Right cardiac atrium (tissue), 5 donors: ENCODE measurements around the gene FMR1NB. TPM values are rescaled to one million over a fixed set of nuclear protein-coding genes. Genes with fewer than 3 reads are reported as not detected.

Experiments
- ATAC-seq, 2 donors: fragments of 200-7000 bp; cut with Tn5 transposase; one replicate each; pipeline versions ENCODE4 v1.8.0 to v1.9.1; 2020; ENCODE audit warnings: moderate library complexity in 2 of 2, mild to moderate bottlenecking in 1 of 2
- DNase-seq, 3 donors: peaks; one replicate each; pipeline ENCODE4 v3.0.0-alpha.2; 2020
- H3K27ac ChIP-seq: one replicate; pipeline ENCODE4 v1.5.1; 2013; ENCODE audit warnings: mild to moderate bottlenecking, low read length, control low read depth, moderate library complexity
- H3K27me3 ChIP-seq: one replicate; pipeline ENCODE4 v1.6.1; 2013; ENCODE audit not compliant: control insufficient read depth, insufficient read depth
- H3K4me1 ChIP-seq: one replicate; pipeline ENCODE4 v1.6.1; 2013; ENCODE audit warnings: low read length; ENCODE audit not compliant: control insufficient read depth, insufficient read depth
- H3K4me3 ChIP-seq: one replicate; pipeline ENCODE4 v1.5.1; 2013; ENCODE audit warnings: low read length, control low read depth
- H3K9me3 ChIP-seq: one replicate; pipeline ENCODE4 v1.6.1; 2013; ENCODE audit warnings: low read length; ENCODE audit not compliant: control insufficient read depth
- WGBS: extraction: QIAGEN DNeasy Blood & Tissue Kit; methylation state at CpG from one replicate; pipeline ENCODE4 v1.1.7; 2013; 5-methylcytosine and 5-hydroxymethylcytosine counted together
- intact Hi-C, 4 donors: fragments of 100-400 bp; cut with DNase I; formaldehyde crosslinking; loops; one replicate each; pipeline versions ENCODE4 v1.11.0 to v1.14.0; 2022 to 2023
- long read RNA-seq, 4 donors: library from polyadenylated mRNA; unstranded; transcript quantifications; one replicate each; pipeline ENCODE4 v2.0.0, GENCODE V29; 2020 to 2021
- polyA plus RNA-seq: library from polyadenylated mRNA; stranded (reverse); fragments of 200-250 nt; gene quantifications from one replicate; pipeline ENCODE4 v1.2.3, GENCODE V29; 2013
- total RNA-seq, 4 donors: library from RNA; stranded (reverse); fragmentation: NEBNext Ultra II Directional; extraction: Animal tissue kit (Norgen Biotek cat#: 25700); gene quantifications; one replicate each; pipeline ENCODE4 v1.2.1, GENCODE V29; 2021
- donor health status: healthy with polysubstance abuse.
- donor health status: DM: no; HTN: yes; CAD: no.
- donor health status: DM: no; HTN: no; CAD: no.
- donor health status: DM: no; HTN: yes; CAD: no; lungs with severe emphysema.
- donor health status: DM: yes; HTN: yes; CAD: no.

Gene FMR1NB, protein sequence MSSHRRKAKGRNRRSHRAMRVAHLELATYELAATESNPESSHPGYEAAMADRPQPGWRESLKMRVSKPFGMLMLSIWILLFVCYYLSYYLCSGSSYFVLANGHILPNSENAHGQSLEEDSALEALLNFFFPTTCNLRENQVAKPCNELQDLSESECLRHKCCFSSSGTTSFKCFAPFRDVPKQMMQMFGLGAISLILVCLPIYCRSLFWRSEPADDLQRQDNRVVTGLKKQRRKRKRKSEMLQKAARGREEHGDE
- not detected for total RNA-seq
- polyA plus RNA-seq, result not detected
- long read RNA-seq, donor 1, result 0 reads
- long read RNA-seq, donor 2, result 0 reads
- long read RNA-seq, donor 3, result 0 reads
- long read RNA-seq, donor 4, result 0 reads

GRCh38 chrX:147981038-147981752 lies at the start of gene FMR1NB:
Gene FMR1NB, plus strand, starts transcription at chrX:147981337. Its CDS starts 66 bp downstream, at chrX:147981403.
- Histone ChIP-seq H3K27ac (no peak within 1 kb of the TSS), H3K9me3 (no peaks in the 10 kb centered on the region), H3K27me3 (no peaks in the 10 kb centered on the region), H3K4me3 (no peak within 1 kb of the TSS), H3K4me1 (no peaks in the 10 kb centered on the region)
- peak in 1 of 3 donors; percentile 28 for DNase-seq
- intact Hi-C loops, result no loop called here
- ATAC-seq, result no peak
- 96% methylated on average over 35 of the region's 35 CpGs for WGBS

GRCh38 chrX:147933815-147934214 lies 47.3 kb upstream of the FMR1NB start:
- Histone ChIP-seq H3K4me3 (no peak overlapping the region), H3K9me3 (no peaks in the 10 kb centered on the region), H3K27ac (no peak overlapping the region), H3K4me1 (no peaks in the 10 kb centered on the region), H3K27me3 (no peaks in the 10 kb centered on the region)
- no peak for ATAC-seq
- WGBS, result 89% methylated on average over 1 of the region's 1 CpG
- intact Hi-C loops, result no loop called here
- DNase-seq, result no peak

DNA sequence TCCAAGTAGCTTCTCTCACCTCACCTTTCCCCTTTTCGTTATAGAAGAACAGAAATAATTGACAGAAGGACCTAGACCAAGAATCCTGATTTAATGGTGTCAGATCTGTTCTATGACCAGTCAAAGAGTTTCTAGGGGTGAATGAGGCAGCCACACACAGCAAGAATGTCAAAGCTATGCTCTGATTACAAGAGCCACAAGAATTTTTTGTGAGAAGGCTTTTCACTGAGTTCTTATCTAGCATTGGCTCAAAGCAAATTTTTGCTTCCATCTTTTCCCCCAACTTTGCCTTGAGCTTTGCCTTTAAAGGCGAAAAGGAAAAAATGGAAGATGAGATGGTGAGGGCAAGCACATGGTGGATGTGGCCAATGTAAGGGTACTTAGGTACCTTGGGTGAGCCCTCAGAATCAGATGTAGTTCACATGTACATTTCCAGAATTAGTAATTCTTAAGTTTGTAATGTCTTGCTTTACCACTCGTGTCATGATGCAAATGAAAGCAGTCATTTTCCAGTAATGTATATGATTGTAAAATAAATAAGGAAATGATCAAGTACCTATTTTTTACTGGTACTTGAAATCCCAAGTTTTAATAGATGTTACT lies 45.9 kb upstream of the FMR1NB start:
- intact Hi-C loops, result no loop called here
- no peaks in the 10 kb centered on the region for H3K9me3 ChIP-seq
- no peak for DNase-seq
- H3K27ac ChIP-seq, result no peak overlapping the region
- 97% methylated on average over 3 of the region's 3 CpGs for WGBS
- no peaks in the 10 kb centered on the region for H3K4me1 ChIP-seq
- no peak overlapping the region for H3K4me3 ChIP-seq
- ATAC-seq, result no peak
- H3K27me3 ChIP-seq, result no peaks in the 10 kb centered on the region

DNA sequence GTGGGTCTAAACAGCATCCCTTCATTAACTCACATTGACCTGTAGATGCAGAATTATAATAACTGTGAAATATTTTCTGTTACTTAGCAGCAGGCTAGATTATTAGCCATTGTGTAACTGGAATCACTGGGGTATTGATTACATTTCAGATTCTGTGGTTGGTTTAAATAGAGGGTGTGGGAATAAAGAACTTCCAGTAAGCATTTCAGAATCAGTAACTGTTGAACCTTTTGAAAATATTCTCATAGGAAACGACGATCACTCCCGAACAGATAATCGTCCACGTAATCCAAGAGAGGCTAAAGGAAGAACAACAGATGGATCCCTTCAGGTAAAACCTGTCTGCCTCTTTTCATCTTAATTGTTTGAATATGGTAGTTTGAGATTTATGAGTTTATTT lies 35.9 kb upstream of the FMR1NB start:
- DNase-seq (no peak), ATAC-seq (no peak)
- Histone ChIP-seq H3K27ac (no peak overlapping the region), H3K4me3 (no peak overlapping the region), H3K27me3 (no peaks in the 10 kb centered on the region), H3K9me3 (no peaks in the 10 kb centered on the region), H3K4me1 (no peaks in the 10 kb centered on the region)
- intact Hi-C loops, result no loop called here
- WGBS, result 91% methylated on average over 5 of the region's 5 CpGs

DNA sequence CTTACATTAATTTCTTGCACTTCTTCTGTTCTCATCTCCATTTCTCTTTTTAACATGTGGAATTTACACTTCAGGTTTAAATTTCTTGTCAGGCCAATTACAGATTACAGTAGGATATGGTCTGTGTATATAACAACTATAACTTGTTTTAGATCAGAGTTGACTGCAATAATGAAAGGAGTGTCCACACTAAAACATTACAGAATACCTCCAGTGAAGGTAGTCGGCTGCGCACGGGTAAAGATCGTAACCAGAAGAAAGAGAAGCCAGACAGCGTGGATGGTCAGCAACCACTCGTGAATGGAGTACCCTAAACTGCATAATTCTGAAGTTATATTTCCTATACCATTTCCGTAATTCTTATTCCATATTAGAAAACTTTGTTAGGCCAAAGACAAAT lies 32.6 kb upstream of the FMR1NB start:
- 94% methylated on average over 7 of the region's 7 CpGs for WGBS
- no peaks in the 10 kb centered on the region for H3K9me3 ChIP-seq
- no peaks in the 10 kb centered on the region for H3K27me3 ChIP-seq
- H3K4me1 ChIP-seq, result no peaks in the 10 kb centered on the region
- intact Hi-C loops, result no loop called here
- H3K4me3 ChIP-seq, result no peak overlapping the region
- H3K27ac ChIP-seq, result no peak overlapping the region
- DNase-seq, result no peak
- ATAC-seq, result no peak

DNA sequence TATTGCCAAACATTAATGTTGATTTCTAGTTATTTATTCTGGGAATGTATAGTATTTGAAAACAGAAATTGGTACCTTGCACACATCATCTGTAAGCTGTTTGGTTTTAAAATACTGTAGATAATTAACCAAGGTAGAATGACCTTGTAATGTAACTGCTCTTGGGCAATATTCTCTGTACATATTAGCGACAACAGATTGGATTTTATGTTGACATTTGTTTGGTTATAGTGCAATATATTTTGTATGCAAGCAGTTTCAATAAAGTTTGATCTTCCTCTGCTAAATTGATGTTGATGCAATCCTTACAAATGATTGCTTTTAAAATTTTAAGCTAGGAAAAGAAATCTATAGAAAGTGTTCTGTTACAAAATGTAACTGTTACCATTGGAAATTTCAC lies 30.8 kb upstream of the FMR1NB start:
- Histone ChIP-seq H3K27ac (no peak overlapping the region), H3K27me3 (no peaks in the 10 kb centered on the region), H3K9me3 (no peaks in the 10 kb centered on the region), H3K4me1 (no peaks in the 10 kb centered on the region), H3K4me3 (no peak overlapping the region)
- no peak for ATAC-seq
- WGBS, result 96% methylated on average over 1 of the region's 1 CpG
- no peak for DNase-seq
- intact Hi-C loops, result no loop called here

DNA sequence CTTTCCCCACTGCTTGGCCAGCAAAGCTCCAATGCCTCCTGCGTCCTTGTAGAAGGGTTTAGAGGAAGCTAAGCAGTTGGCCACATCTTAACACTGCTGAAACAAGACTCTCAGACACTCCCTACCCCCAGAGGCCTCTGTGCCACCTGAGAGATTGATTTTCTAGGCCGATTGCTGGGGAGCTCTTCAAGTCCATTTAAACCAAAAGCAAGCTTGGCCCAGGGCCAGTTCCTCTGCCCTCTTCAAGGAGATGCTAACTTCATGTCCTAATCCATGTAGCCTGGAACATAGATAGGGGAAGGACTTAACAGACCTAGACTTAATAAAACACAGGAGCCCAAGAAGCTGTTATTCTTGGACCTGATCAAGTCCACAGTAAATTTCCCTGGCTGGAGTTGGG lies 27.2 kb upstream of the FMR1NB start:
- Histone ChIP-seq H3K4me3 (no peak overlapping the region), H3K9me3 (no peaks in the 10 kb centered on the region), H3K27me3 (no peaks in the 10 kb centered on the region), H3K27ac (no peak overlapping the region), H3K4me1 (no peaks in the 10 kb centered on the region)
- intact Hi-C loops, result no loop called here
- ATAC-seq (no peak), DNase-seq (peak in 2 of 3 donors; percentile 26 to 70)
- WGBS, result 63% methylated on average over 2 of the region's 2 CpGs

DNA sequence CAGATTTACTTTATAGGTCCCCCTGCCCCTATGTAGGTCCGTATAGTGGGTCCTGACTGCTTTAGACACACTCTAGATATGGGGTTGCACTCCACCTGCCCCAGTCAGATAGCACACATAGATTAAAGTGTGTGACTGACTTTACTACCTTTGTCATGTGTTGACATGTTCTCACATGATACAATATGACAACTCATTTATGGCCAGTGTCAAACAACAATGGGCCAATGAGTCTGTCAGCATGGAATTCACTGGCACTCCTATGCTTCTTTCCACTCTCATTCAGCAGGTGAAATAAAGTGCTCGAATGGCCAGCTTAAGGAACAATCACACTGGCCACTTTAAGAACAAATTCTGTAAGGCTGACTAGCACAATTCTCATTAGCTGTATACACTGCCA lies 23.8 kb upstream of the FMR1NB start:
- H3K9me3 ChIP-seq, result no peaks in the 10 kb centered on the region

DNA sequence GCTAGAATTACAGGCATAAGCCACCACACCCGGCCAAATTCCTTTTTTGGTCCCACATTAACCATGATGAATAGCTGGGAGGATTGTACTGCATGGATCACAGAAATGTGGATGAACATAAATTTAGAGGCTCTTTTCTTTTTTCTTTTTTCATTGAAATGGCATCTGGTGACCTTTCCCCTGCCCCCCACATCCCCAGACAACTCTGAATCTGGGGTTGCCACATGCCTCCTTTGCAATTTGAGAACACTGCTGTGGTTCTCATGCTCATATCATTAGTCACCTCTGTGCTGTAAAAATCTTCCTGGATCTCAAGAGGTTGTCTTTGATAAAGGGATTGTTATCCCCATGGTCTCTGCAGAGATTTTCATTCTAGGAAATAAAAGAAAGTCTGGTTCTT lies 22.8 kb upstream of the FMR1NB start:
- 86% methylated on average over 1 of the region's 1 CpG for WGBS
- intact Hi-C loops, result no loop called here

More for the DNA sequence above, 23.8 kb upstream of the FMR1NB start:
- ATAC-seq (no peak), DNase-seq (no peak)
- Histone ChIP-seq H3K27ac (no peak overlapping the region), H3K27me3 (no peaks in the 10 kb centered on the region), H3K4me3 (no peak overlapping the region), H3K4me1 (no peaks in the 10 kb centered on the region)
- 80% methylated on average over 2 of the region's 2 CpGs for WGBS
- intact Hi-C loops, result no loop called here

DNA sequence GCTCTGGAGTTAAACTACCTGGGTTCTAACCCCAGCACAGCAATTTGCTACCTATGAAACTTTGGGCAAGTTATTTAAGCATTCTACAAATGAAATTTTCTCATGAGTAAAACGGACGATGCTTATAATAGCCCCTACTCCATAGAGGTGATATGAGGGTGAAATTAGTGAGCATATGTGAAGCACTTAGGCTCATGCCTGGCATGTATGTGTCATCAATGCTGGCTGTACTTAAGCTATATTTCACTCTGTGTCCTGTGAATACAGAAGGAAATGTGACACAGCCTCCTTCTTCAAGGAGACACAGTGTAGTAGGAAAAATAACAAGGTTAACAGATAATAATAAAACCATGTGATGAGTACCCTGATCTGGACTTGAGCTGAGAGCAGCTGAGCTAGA lies 20.4 kb upstream of the FMR1NB start:
- no peaks in the 10 kb centered on the region for H3K27me3 ChIP-seq
- no peaks in the 10 kb centered on the region for H3K4me1 ChIP-seq
- no peaks in the 10 kb centered on the region for H3K9me3 ChIP-seq
- DNase-seq (no peak), ATAC-seq (no peak)
- H3K27ac ChIP-seq, result no peak overlapping the region
- intact Hi-C loops, result no loop called here
- H3K4me3 ChIP-seq, result no peak overlapping the region
- WGBS, result 86% methylated on average over 2 of the region's 2 CpGs

More for the DNA sequence above, 22.8 kb upstream of the FMR1NB start:
- no peak for ATAC-seq
- no peaks in the 10 kb centered on the region for H3K27me3 ChIP-seq
- no peaks in the 10 kb centered on the region for H3K4me1 ChIP-seq
- no peak overlapping the region for H3K27ac ChIP-seq
- H3K4me3 ChIP-seq, result no peak overlapping the region
- no peak for DNase-seq
- H3K9me3 ChIP-seq, result no peaks in the 10 kb centered on the region

DNA sequence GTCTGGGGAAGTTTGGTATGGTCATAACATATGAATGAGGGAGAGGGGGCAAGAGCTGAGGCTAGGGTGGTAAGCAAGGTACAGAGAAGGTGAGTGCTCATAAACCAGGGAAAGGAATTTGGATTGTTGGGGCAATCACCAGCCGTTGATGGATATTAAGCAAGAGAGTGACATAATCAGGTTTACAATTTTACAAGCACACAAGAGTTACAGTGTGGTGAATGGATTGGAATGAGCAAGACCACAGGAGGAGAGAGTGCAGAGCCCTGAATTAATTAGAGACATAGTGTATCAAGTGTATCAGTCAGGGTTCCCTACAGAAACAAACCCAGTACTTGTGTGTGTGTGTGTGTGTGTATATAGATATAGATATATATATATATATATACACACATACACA lies 18.7 kb upstream of the FMR1NB start:
- intact Hi-C loops, result no loop called here
- H3K4me3 ChIP-seq, result no peak overlapping the region

More for the DNA sequence above, 18.7 kb upstream of the FMR1NB start:
- H3K27me3 ChIP-seq, result no peaks in the 10 kb centered on the region
- ATAC-seq (no peak), DNase-seq (no peak)
- no peaks in the 10 kb centered on the region for H3K4me1 ChIP-seq
- H3K9me3 ChIP-seq, result no peaks in the 10 kb centered on the region
- 83% methylated on average over 1 of the region's 1 CpG for whole genome bisulfite sequencing
- no peak overlapping the region for H3K27ac ChIP-seq
